SIG-M5 treated with dmso at 0.1 percent for 504 hours (cell line): ENCODE measurements around the gene RHOH.
A peak's percentile ranks its signal among the peaks of the same experiment; 100 is the strongest.
"Not testable (repeated sequence)": the region's sequence is repeated elsewhere in the genome, so short reads cannot be mapped to it uniquely, and the experiment has no call there.

Experiments used
- DNase-seq: peaks from one replicate; lab custom pipeline; 2025; ENCODE audit not compliant: unreplicated experiment; lab: John Stamatoyannopoulos, UW

The RHOH gene

GRCh38 chr4:40256817-40257216, 60.0 kb downstream of the RHOH start:
- DNase-seq = no peak

GRCh38 chr4:40258627-40259026, 61.8 kb downstream of the RHOH start:
- no peak for DNase-seq

GRCh38 chr4:40261231-40262076, 64.6 kb downstream of the RHOH start:
- no peak for DNase-seq

GRCh38 chr4:40262077-40262528, 65.3 kb downstream of the RHOH start:
- no peak for DNase-seq

GRCh38 chr4:40262861-40263260, 66.0 kb downstream of the RHOH start:
- no peak for DNase-seq

- peak; percentile 16 for DNase-seq
Observed at GRCh38 chr4:40264497-40264896, 67.7 kb downstream of the RHOH start.

GRCh38 chr4:40264995-40265909, 68.4 kb downstream of the RHOH start:
- DNase-seq = no peak

- DNase-seq = no peak
Observed at GRCh38 chr4:40265910-40266274, 69.1 kb downstream of the RHOH start.

- no peak for DNase-seq
Observed at GRCh38 chr4:40269133-40269532, 72.3 kb downstream of the RHOH start.

GRCh38 chr4:40270609-40271008, 73.8 kb downstream of the RHOH start:
- no peak for DNase-seq

- DNase-seq = no peak
Observed at GRCh38 chr4:40275065-40275730, 78.4 kb downstream of the RHOH start.

GRCh38 chr4:40276546-40276945, 79.7 kb downstream of the RHOH start:
- no peak for DNase-seq

GRCh38 chr4:40280586-40280985, 83.8 kb downstream of the RHOH start:
- no peak for DNase-seq

- DNase-seq = no peak
Observed at GRCh38 chr4:40281099-40281498, 84.3 kb downstream of the RHOH start.

- DNase-seq = no peak
Observed at GRCh38 chr4:40281913-40282312, 85.1 kb downstream of the RHOH start.

- not testable (repeated sequence) for DNase-seq
Observed at GRCh38 chr4:40282857-40283256, 86.0 kb downstream of the RHOH start.

- DNase-seq = no peak
Observed at GRCh38 chr4:40283413-40283812, 86.6 kb downstream of the RHOH start.

GRCh38 chr4:40283968-40284367, 87.1 kb downstream of the RHOH start:
- DNase-seq = no peak

GRCh38 chr4:40285692-40286091, 88.9 kb downstream of the RHOH start:
- DNase-seq = no peak

GRCh38 chr4:40288566-40288965, 91.7 kb downstream of the RHOH start:
- peak; percentile 5 for DNase-seq
